MCF 10A (cell line): ENCODE results near the gene SYNGAP1. TPM values are rescaled to one million over a fixed set of nuclear protein-coding genes. Genes with fewer than 3 reads are reported as not detected.
A peak's percentile ranks its signal among the peaks of the same experiment; 100 is the strongest.
"Not testable (repeated sequence)": the region's sequence is repeated elsewhere in the genome, so short reads cannot be mapped to it uniquely, and the experiment has no call there.

Experiments
- BruUV-seq: library from RNA; stranded (reverse); fragments of 400-500 nt; replicated peaks from 2 replicates; lab custom pipeline; 2021; lab: Mats Ljungman, UMichigan
- CTCF ChIA-PET: fragments of 300-600 bp; sonication (Branson Sonifier 250); formaldehyde crosslinking; extraction: SDS; loops from one replicate; lab custom pipeline; 2021; ENCODE audit warnings: antibody characterized with exemption, inconsistent platforms; lab: Yijun Ruan, JAX
- POLR2A ChIA-PET: fragments of 300-600, 350-650 bp; sonication (Branson Sonifier 250); formaldehyde crosslinking; extraction: SDS; loops from one replicate; lab custom pipeline; 2020; ENCODE audit warnings: antibody characterized with exemption, inconsistent platforms; lab: Yijun Ruan, JAX
- DNase-seq: peaks from one replicate; pipeline ENCODE4 v3.0.0-alpha.2; 2018; ENCODE audit not compliant: unreplicated experiment
- H3K27ac Mint-ChIP-seq: one replicate; pipeline ENCODE4 v1.8.0; 2022; ENCODE audit warnings: mild to moderate bottlenecking, low read depth, mixed read lengths; ENCODE audit not compliant: unreplicated experiment
- H3K27me3 Mint-ChIP-seq: one replicate; pipeline ENCODE4 v1.8.0; 2022; ENCODE audit warnings: mixed read lengths; ENCODE audit not compliant: insufficient read depth, unreplicated experiment
- H3K36me3 Mint-ChIP-seq: one replicate; pipeline ENCODE4 v1.8.0; 2022; ENCODE audit warnings: mild to moderate bottlenecking, moderate library complexity, mixed read lengths; ENCODE audit not compliant: insufficient read depth, unreplicated experiment
- H3K4me1 Mint-ChIP-seq: one replicate; pipeline ENCODE4 v1.8.0; 2022; ENCODE audit warnings: mixed read lengths; ENCODE audit not compliant: insufficient read depth, unreplicated experiment
- H3K4me3 Mint-ChIP-seq: one replicate; pipeline ENCODE4 v1.8.0; 2022; ENCODE audit warnings: mild to moderate bottlenecking, moderate library complexity, mixed read lengths; ENCODE audit not compliant: unreplicated experiment
- H3K9me3 Mint-ChIP-seq: one replicate; pipeline ENCODE4 v1.8.0; 2022; ENCODE audit warnings: mixed read lengths; ENCODE audit not compliant: unreplicated experiment
- CTCF ChIP-seq: fragments of 200-600 bp; IDR thresholded peaks from one replicate; pipeline ENCODE4 v1.8.0; 2022; ENCODE audit warnings: antibody characterized with exemption, mild to moderate bottlenecking; ENCODE audit not compliant: unreplicated experiment
- intact Hi-C: fragments of 100-400 bp; cut with micrococcal nuclease; formaldehyde crosslinking; loops from 2 replicates; pipeline ENCODE4 v1.14.1; 2022
- total RNA-seq: library from RNA; stranded (reverse); gene quantifications from 2 replicates; pipeline ENCODE4 v1.2.3, GENCODE V29; 2022

SYNGAP1 gene
- total RNA-seq, 1 experiment from 2014 or later, result 6.7 TPM

- ChIA-PET POLR2A (interaction anchor here (1.0 to 2.0 kb wide), 7 partner anchors 17 to 420 kb away, joined by 3 to 12 read pairs (median 5); partner anchors contain the start of genes BAK1, CUTA, RPS18 and VPS52), CTCF (interaction anchor here (1.3 to 1.6 kb wide), 2 partner anchors 9 to 48 kb away, joined by 3 to 4 read pairs; no protein-coding TSS in a partner anchor)
- TSS peak; percentile 79 for BruUV-seq
- peak overlapping the region; percentile 81 for H3K4me3 Mint-ChIP-seq
- TF ChIP-seq CTCF, result no peak
- no peaks in the 10 kb centered on the region for H3K27me3 Mint-ChIP-seq
- intact Hi-C loops, result loop anchor here (1.0 to 2.0 kb wide), 4 partner anchors 18 to 47 kb away; partner anchors contain the start of gene CUTA
- DNase-seq, result peak; percentile 43
- H3K9me3 Mint-ChIP-seq, result no peaks in the 10 kb centered on the region
- H3K36me3 Mint-ChIP-seq, result no peaks in the 10 kb centered on the region
- H3K27ac Mint-ChIP-seq, result peak overlapping the region; percentile 72
- peaks cover 37% of the 10 kb centered on the region for H3K4me1 Mint-ChIP-seq
Observed at GRCh38 chr6:33391922-33392594, 27.8 kb upstream of the SYNGAP1 start.

- Mint-ChIP-seq H3K4me1 (peaks cover 37% of the 10 kb centered on the region), H3K27me3 (no peaks in the 10 kb centered on the region), H3K9me3 (no peaks in the 10 kb centered on the region), H3K27ac (peak overlapping the region; percentile 72), H3K36me3 (peaks cover 3% of the 10 kb centered on the region), H3K4me3 (peak overlapping the region; percentile 81)
- CTCF ChIA-PET, result interaction anchor here (0.8 to 1.6 kb wide), 3 partner anchors 8 to 474 kb away, joined by 3 to 4 read pairs (median 3); no protein-coding TSS in a partner anchor
- no peak for TF ChIP-seq CTCF
- intact Hi-C loops, result no loop called here
- no TSS peak for BruUV-seq
- DNase-seq, result no peak
- POLR2A ChIA-PET, result interaction anchor here (1.0 to 2.0 kb wide), 7 partner anchors 16 to 420 kb away, joined by 3 to 12 read pairs (median 5); partner anchors contain the start of genes BAK1, CUTA, RPS18 and VPS52
Observed at GRCh38 chr6:33392595-33392948, 27.3 kb upstream of the SYNGAP1 start.

GRCh38 chr6:33392979-33393378 is 26.9 kb upstream of the SYNGAP1 start:
- no peak for TF ChIP-seq CTCF
- peak overlapping the region; percentile 81 for H3K4me3 Mint-ChIP-seq
- no peaks in the 10 kb centered on the region for H3K27me3 Mint-ChIP-seq
- peak overlapping the region; percentile 72 for H3K27ac Mint-ChIP-seq
- ChIA-PET CTCF (interaction anchor here (0.6 to 1.6 kb wide), 5 partner anchors 8 to 474 kb away, joined by 3 to 5 read pairs (median 3); no protein-coding TSS in a partner anchor), POLR2A (interaction anchor here (0.6 to 2.0 kb wide), 3 partner anchors 16 to 1022 kb away, joined by 3 to 12 read pairs (median 4); partner anchors contain the start of gene BAK1)
- intact Hi-C loops, result no loop called here
- peaks cover 37% of the 10 kb centered on the region for H3K4me1 Mint-ChIP-seq
- no TSS peak for BruUV-seq
- H3K36me3 Mint-ChIP-seq, result peaks cover 7% of the 10 kb centered on the region
- no peak for DNase-seq
- no peaks in the 10 kb centered on the region for H3K9me3 Mint-ChIP-seq

GRCh38 chr6:33397541-33397940 is 22.3 kb upstream of the SYNGAP1 start:
- Mint-ChIP-seq H3K27me3 (no peaks in the 10 kb centered on the region), H3K4me3 (no peak overlapping the region), H3K36me3 (peaks cover 35% of the 10 kb centered on the region), H3K27ac (peak overlapping the region; percentile 43), H3K4me1 (peaks cover 31% of the 10 kb centered on the region), H3K9me3 (no peaks in the 10 kb centered on the region)
- no TSS peak for BruUV-seq
- CTCF ChIA-PET, result interaction anchor here (0.5 to 2.2 kb wide), 3 partner anchors 11 to 52 kb away, joined by 3 to 11 read pairs (median 3); partner anchors contain the start of gene CUTA
- POLR2A ChIA-PET, result interaction anchor here (0.6 to 3.9 kb wide), 3 partner anchors 12 to 344 kb away, joined by 3 to 15 read pairs (median 5); partner anchors contain the start of gene ZBTB9
- no peak for TF ChIP-seq CTCF
- no peak for DNase-seq
- intact Hi-C loops, result no loop called here

GRCh38 chr6:33398601-33399000 is 21.3 kb upstream of the SYNGAP1 start:
- POLR2A ChIA-PET, BruUV-seq: not testable (repeated sequence)

GRCh38 chr6:33399881-33400280 is 20.0 kb upstream of the SYNGAP1 start:
- H3K4me3 Mint-ChIP-seq, H3K27ac Mint-ChIP-seq, H3K27me3 Mint-ChIP-seq, BruUV-seq, DNase-seq, H3K9me3 Mint-ChIP-seq, CTCF ChIA-PET, POLR2A ChIA-PET, intact Hi-C loops: not testable (repeated sequence)
- peaks cover 39% of the 10 kb centered on the region for H3K36me3 Mint-ChIP-seq
- peaks cover 13% of the 10 kb centered on the region for H3K4me1 Mint-ChIP-seq

More at GRCh38 chr6:33398601-33399000, 21.3 kb upstream of the SYNGAP1 start:
- H3K9me3 Mint-ChIP-seq, CTCF ChIA-PET, H3K4me3 Mint-ChIP-seq, DNase-seq, H3K27me3 Mint-ChIP-seq, intact Hi-C loops: not testable (repeated sequence)
- Mint-ChIP-seq H3K36me3 (peaks cover 35% of the 10 kb centered on the region), H3K27ac (peak overlapping the region; percentile 43), H3K4me1 (peaks cover 24% of the 10 kb centered on the region)
